Measurements from ENCODE around the gene KANTR. TPM values are rescaled to one million over a fixed set of nuclear protein-coding genes. Genes with fewer than 3 reads are reported as not detected.

KANTR gene
- total RNA-seq, 1 donor from 2014 or later, result 35.8 TPM

DNA sequence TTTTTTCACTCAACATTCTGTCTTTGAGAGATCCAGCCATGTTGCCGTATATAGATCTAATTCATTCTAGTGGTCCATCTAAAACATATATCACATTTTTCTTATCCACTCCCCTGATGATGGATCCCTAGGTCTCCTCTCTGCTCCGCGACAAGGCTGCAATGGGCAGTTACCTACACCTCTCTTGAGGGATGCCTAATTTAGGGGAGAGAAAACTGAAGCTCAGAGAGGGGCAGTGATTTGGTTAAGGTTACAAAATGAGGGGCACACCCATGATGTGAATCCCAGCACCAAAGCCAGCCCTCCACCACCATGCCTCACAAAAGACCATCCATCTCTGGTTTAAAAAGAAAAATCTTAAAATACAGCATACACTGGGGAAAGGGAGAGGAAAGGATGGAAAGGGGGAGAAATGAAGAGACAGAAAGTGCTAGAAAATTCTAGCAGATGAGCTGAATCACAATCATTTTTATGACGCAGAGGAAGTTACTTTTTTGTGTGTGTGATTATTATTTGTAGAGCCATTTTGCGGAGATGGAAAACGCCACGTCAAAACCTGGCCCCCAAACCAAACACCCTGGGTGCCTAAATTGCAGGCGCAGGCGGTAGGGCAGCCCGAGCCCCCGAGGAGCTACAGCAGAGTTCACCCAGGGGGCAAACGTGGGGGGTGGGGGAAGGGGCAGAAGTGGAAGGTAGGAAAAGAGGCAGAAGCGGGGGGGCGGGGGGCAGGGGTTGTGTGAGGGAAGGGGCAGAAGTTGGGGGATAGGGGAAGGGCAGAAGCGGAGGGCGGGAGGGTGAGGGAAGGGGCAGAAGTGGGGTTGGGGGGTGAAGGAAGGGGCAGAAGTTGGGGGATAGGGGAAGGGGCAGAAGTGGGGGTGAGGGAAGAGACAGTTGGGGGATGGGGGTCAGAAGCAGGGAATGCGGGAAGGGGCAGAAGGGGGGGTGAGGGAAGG, 13.0 kb upstream of the KANTR start:
- H3K36me3 ChIP-seq, result peaks cover 0 to 8% of the 10 kb centered on the region in 2 donors
- no peak for DNase-seq (ENCODE audit: extremely low spot score in 2 of 2)
- peak overlapping the region; percentile 31 to 71 for H3K4me3 ChIP-seq
- TF ChIP-seq POLR2A (IDR thresholded peaks at IDR 0.05) (no peak), POLR2AphosphoS5 (IDR thresholded peaks at IDR 0.05; ENCODE audit: insufficient read depth in 1 of 2, low read depth in 1 of 2) (no peak)
- TF ChIP-seq, protein P1, sequence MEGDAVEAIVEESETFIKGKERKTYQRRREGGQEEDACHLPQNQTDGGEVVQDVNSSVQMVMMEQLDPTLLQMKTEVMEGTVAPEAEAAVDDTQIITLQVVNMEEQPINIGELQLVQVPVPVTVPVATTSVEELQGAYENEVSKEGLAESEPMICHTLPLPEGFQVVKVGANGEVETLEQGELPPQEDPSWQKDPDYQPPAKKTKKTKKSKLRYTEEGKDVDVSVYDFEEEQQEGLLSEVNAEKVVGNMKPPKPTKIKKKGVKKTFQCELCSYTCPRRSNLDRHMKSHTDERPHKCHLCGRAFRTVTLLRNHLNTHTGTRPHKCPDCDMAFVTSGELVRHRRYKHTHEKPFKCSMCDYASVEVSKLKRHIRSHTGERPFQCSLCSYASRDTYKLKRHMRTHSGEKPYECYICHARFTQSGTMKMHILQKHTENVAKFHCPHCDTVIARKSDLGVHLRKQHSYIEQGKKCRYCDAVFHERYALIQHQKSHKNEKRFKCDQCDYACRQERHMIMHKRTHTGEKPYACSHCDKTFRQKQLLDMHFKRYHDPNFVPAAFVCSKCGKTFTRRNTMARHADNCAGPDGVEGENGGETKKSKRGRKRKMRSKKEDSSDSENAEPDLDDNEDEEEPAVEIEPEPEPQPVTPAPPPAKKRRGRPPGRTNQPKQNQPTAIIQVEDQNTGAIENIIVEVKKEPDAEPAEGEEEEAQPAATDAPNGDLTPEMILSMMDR (IDR thresholded peaks at IDR 0.05), result no peak
- intact Hi-C loops (cut with DNase I), result no loop called here
- no peaks in the 10 kb centered on the region for H3K9me3 ChIP-seq
- H3K27ac ChIP-seq, result peak overlapping the region; percentile 85
- H3K27me3 ChIP-seq, result no peaks in the 10 kb centered on the region
- H3K4me1 ChIP-seq, result peaks cover 14% of the 10 kb centered on the region

DNA sequence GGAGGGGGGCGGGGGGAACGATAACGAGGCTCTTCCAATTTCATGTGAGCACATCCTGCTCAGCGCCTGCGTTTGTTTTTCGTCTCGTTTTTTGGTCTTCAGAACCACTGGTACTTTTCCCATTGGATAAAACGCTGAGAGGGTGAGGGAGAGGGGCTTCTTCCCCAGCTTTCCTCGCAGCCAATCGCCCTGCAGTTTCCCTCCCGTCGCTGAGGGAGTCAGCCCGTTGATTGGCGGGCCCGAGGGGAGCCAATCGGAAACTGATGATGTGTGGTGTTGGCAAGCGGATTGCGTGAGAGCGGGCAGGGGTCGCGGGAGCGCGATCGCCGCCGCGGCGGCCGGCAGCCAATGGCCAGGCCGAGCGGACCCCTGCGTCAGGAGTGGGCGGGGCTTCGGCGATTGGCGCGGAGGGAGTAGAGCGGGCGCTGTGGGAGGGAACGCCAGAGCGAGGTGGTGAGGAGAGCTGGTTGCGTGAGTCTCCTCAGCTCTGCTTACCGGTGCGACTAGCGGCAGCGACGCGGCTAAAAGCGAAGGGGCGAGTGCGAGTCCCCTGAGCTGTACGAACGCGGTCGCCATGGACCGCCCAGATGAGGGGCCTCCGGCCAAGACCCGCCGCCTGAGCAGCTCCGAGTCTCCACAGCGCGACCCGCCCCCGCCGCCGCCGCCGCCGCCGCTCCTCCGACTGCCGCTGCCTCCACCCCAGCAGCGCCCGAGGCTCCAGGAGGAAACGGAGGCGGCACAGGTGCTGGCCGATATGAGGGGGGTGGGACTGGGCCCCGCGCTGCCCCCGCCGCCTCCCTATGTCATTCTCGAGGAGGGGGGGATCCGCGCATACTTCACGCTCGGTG, 11.8 kb upstream of the KANTR start, which contains the start of gene TSPYL2:
Gene TSPYL2, plus strand, starts transcription at position 443 of the 848 bp plus-strand sequence. Its CDS starts 132 bp downstream, at position 575.
- H3K36me3 ChIP-seq, result peaks cover 0 to 8% of the 10 kb centered on the region in 2 donors
- peak in 1 of 2 donors; percentile 97 for DNase-seq (ENCODE audit: extremely low spot score in 2 of 2)
- TF ChIP-seq POLR2A (IDR thresholded peaks at IDR 0.05), result peak; percentile 94 to 100
- TF ChIP-seq, protein P1 (IDR thresholded peaks at IDR 0.05), result no peak
- peak; percentile 58 to 96 for TF ChIP-seq POLR2AphosphoS5 (IDR thresholded peaks at IDR 0.05; ENCODE audit: insufficient read depth in 1 of 2, low read depth in 1 of 2)
- H3K27ac ChIP-seq, result peak within 1 kb of the TSS; percentile 94
- H3K4me3 ChIP-seq, result peak within 1 kb of the TSS; percentile 67 to 71
- no peaks in the 10 kb centered on the region for H3K27me3 ChIP-seq
- peaks cover 26% of the 10 kb centered on the region for H3K4me1 ChIP-seq
- intact Hi-C loops (cut with DNase I), result no loop called here
- H3K9me3 ChIP-seq, result no peaks in the 10 kb centered on the region

DNA sequence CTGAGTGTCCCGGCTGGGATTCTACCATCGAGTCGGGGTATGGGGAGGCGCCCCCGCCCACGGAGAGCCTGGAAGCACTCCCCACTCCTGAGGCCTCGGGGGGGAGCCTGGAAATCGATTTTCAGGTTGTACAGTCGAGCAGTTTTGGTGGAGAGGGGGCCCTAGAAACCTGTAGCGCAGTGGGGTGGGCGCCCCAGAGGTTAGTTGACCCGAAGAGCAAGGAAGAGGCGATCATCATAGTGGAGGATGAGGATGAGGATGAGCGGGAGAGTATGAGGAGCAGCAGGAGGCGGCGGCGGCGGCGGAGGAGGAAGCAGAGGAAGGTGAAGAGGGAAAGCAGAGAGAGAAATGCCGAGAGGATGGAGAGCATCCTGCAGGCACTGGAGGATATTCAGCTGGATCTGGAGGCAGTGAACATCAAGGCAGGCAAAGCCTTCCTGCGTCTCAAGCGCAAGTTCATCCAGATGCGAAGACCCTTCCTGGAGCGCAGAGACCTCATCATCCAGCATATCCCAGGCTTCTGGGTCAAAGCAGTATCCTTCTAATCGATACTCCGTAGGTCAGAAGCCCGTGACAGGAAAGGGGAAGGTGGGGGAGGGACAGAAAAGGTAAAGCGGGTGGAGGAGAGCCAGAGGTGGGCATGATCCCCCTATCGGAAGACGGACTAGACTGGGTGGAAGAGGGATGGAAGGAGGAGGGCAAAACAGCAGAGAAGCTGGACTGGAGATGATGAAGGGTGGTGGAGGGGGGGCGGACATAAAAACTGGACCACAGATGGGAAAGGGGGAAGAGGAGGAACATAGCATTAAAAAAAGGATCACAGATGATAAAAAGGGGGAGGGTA, 10.9 kb upstream of the KANTR start:
- H3K27ac ChIP-seq, result peak overlapping the region; percentile 94
- H3K9me3 ChIP-seq, result no peaks in the 10 kb centered on the region
- peak overlapping the region; percentile 67 to 71 for H3K4me3 ChIP-seq
- peaks cover 0 to 8% of the 10 kb centered on the region in 2 donors for H3K36me3 ChIP-seq
- peaks cover 31% of the 10 kb centered on the region for H3K4me1 ChIP-seq
- TF ChIP-seq, protein P1 (IDR thresholded peaks at IDR 0.05), result no peak
- no peak for TF ChIP-seq POLR2AphosphoS5 (IDR thresholded peaks at IDR 0.05; ENCODE audit: insufficient read depth in 1 of 2, low read depth in 1 of 2)
- no peak for TF ChIP-seq POLR2A (IDR thresholded peaks at IDR 0.05)
- no peaks in the 10 kb centered on the region for H3K27me3 ChIP-seq
- DNase-seq (ENCODE audit: extremely low spot score in 2 of 2), result no peak
- intact Hi-C loops (cut with DNase I), result no loop called here

DNA sequence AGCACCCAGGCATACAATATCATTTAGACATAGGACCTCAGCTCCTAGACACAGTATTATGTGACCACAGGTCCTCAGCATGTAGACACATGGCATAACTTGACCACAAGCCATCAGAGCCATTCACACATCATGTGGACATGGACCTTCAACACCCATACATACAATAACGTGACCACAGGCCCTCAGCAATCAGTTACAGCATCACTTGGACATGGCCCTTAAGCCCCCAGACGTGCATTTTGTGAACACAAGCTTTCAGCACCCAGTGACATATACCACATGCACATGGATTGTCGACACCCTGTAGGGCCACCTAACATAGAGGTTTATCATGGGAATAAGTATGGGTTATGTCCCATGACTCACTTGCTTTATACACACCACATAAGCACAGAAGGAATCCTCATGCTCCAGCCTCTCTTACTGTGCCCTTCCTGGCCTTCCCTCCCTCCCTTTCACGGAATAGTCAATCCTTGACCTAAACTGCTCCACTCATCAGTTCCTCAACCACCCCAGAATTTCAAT, 9.8 kb upstream of the KANTR start:
- intact Hi-C loops (cut with DNase I), result no loop called here
- Histone ChIP-seq H3K27ac (peak overlapping the region; percentile 94), H3K27me3 (no peaks in the 10 kb centered on the region), H3K36me3 (peaks cover 0 to 8% of the 10 kb centered on the region in 2 donors), H3K9me3 (no peaks in the 10 kb centered on the region), H3K4me1 (peaks cover 34% of the 10 kb centered on the region), H3K4me3 (peak overlapping the region; percentile 67 to 71)
- TF ChIP-seq POLR2A (IDR thresholded peaks at IDR 0.05), result no peak
- no peak for TF ChIP-seq POLR2AphosphoS5 (IDR thresholded peaks at IDR 0.05; ENCODE audit: insufficient read depth in 1 of 2, low read depth in 1 of 2)
- TF ChIP-seq, protein P1 (IDR thresholded peaks at IDR 0.05), result no peak
- DNase-seq (ENCODE audit: extremely low spot score in 2 of 2), result no peak
